ENCODE measurements around the gene MATR3. TPM values are rescaled to one million over a fixed set of nuclear protein-coding genes. Genes with fewer than 3 reads are reported as not detected.

The MATR3 gene
- total RNA-seq, 1 experiment from 2014 or later = 267 TPM

DNA sequence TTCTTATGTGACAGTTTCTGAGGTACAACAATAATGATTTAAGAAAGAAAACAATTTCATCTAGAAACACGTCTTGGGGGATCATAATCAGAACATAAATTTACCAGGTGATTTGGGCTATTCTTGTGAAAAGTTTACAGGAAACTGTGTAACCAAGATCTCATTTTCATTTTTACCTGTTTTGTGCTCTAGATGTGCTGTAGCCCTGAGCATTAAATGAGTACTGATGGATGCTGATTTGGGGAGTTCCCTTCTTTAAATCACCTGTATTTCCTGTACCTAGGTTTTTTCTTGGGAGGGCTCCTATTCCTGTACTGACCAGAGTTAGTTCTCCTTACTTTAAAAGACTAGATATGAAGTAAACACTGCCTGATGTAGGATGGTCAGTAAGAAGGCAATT, 12.7 kb downstream of the MATR3 start:
- H3K18ac ChIP-seq (ENCODE audit: insufficient read length, low read depth, low read length) = no peak overlapping the region
- H4K91ac ChIP-seq (ENCODE audit: insufficient read length, low read depth, low read length) = no peak overlapping the region
- H3K27ac ChIP-seq (ENCODE audit: insufficient read length, low read depth, low read length) = no peak overlapping the region
- no peaks in the 10 kb centered on the region for H3K9me3 ChIP-seq (ENCODE audit: control insufficient read depth, low read depth, low read length)
- H2BK12ac ChIP-seq (ENCODE audit: insufficient read length, low read depth, low read length) = no peak overlapping the region
- Mint-ChIP-seq H3K9me3 (no peaks in the 10 kb centered on the region), H3K27ac (no peak overlapping the region), H3K4me3 (no peak overlapping the region), H3K27me3 (ENCODE audit: low read depth) (no peaks in the 10 kb centered on the region), H3K4me1 (peaks cover 73 to 77% of the 10 kb centered on the region in 2 experiments), H3K36me3 (ENCODE audit: insufficient read depth in 1 of 3, low read depth in 3 of 3) (peaks cover 2 to 21% (median 20%) of the 10 kb centered on the region in 3 experiments; a peak in 4 of 7 replicates)
- no peak overlapping the region for H2AK5ac ChIP-seq (ENCODE audit: insufficient read length, low read length)
- no peak overlapping the region for H3K14ac ChIP-seq (ENCODE audit: insufficient read depth, low read length)
- no peak overlapping the region for H3K56ac ChIP-seq (ENCODE audit: insufficient read length, low read depth, low read length)
- no peak for DNase-seq
- no peak overlapping the region for H4K5ac ChIP-seq (ENCODE audit: insufficient read length, low read depth, low read length)
- H2AFZ ChIP-seq (ENCODE audit: low read length) = no peak overlapping the region
- TF ChIP-seq, protein P1, sequence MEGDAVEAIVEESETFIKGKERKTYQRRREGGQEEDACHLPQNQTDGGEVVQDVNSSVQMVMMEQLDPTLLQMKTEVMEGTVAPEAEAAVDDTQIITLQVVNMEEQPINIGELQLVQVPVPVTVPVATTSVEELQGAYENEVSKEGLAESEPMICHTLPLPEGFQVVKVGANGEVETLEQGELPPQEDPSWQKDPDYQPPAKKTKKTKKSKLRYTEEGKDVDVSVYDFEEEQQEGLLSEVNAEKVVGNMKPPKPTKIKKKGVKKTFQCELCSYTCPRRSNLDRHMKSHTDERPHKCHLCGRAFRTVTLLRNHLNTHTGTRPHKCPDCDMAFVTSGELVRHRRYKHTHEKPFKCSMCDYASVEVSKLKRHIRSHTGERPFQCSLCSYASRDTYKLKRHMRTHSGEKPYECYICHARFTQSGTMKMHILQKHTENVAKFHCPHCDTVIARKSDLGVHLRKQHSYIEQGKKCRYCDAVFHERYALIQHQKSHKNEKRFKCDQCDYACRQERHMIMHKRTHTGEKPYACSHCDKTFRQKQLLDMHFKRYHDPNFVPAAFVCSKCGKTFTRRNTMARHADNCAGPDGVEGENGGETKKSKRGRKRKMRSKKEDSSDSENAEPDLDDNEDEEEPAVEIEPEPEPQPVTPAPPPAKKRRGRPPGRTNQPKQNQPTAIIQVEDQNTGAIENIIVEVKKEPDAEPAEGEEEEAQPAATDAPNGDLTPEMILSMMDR (conservative IDR thresholded peaks at IDR 0.05) = no peak
- no peak overlapping the region for H2BK15ac ChIP-seq (ENCODE audit: low read depth, low read length)
- H2BK20ac ChIP-seq (ENCODE audit: low read depth, low read length, poor library complexity, severe bottlenecking) = no peak overlapping the region
- no peaks in the 10 kb centered on the region for H4K20me1 ChIP-seq (ENCODE audit: control insufficient read depth, insufficient read depth, insufficient read length)
- H3K23ac ChIP-seq (ENCODE audit: insufficient read length, low read depth, low read length) = no peak overlapping the region
- H3K79me1 ChIP-seq (ENCODE audit: insufficient read depth, low read depth, low read length, poor library complexity, severe bottlenecking) = no peaks in the 10 kb centered on the region
- no peak overlapping the region for H2BK5ac ChIP-seq (ENCODE audit: insufficient read length, low read length)
- no peaks in the 10 kb centered on the region for H3K27me3 ChIP-seq (ENCODE audit: insufficient read depth, low read length)
- H3K4me2 ChIP-seq (ENCODE audit: insufficient read depth, insufficient read length, low read length) = no peak overlapping the region
- H3K23me2 ChIP-seq (ENCODE audit: insufficient read length, low read depth, low read length, poor library complexity, severe bottlenecking) = no peaks in the 10 kb centered on the region
- H3K4me1 ChIP-seq (ENCODE audit: insufficient read depth, low read length) = no peaks in the 10 kb centered on the region; the same call in 1 of the 2 replicates
- peaks cover 80% of the 10 kb centered on the region for H3K79me2 ChIP-seq (ENCODE audit: insufficient read depth, low read length)
- no peak overlapping the region for H4K8ac ChIP-seq (replicated peaks; ENCODE audit: insufficient read length, low read depth, low read length)
- no peak overlapping the region for H2BK120ac ChIP-seq (ENCODE audit: low read depth, low read length, poor library complexity, severe bottlenecking)
- H3K9ac ChIP-seq (ENCODE audit: extremely low read depth, insufficient read length, low read length) = no peak overlapping the region
- no peak overlapping the region for H3T11ph ChIP-seq (ENCODE audit: low read length)
- WGBS (ENCODE audit: extremely low coverage, insufficient read length, low lambda C conversion rate) = no CpG with 5 or more reads among the region's 1 CpG
- no peak overlapping the region for H3K4ac ChIP-seq (ENCODE audit: low read depth, low read length)

Data from H9 (cell line).